ENCODE data around the gene CASKIN1. TPM values are rescaled to one million over a fixed set of nuclear protein-coding genes. Genes with fewer than 3 reads are reported as not detected.

CASKIN1 gene
- total and polyA plus RNA-seq, 10 of the 15 experiments (the other 5 are each of a cell fraction or from before 2014, with no cell fraction given): 0.03 to 0.33 (median 0.11) TPM; not detected in 5

- TF ChIP-seq SP1 (IDR thresholded peaks at IDR 0.05; ENCODE audit: low read depth, low read length) (no peak), SPI1 (IDR thresholded peaks at IDR 0.05; ENCODE audit: borderline replicate concordance, insufficient read depth, low read depth, low read length) (no peak), ZNF217 (IDR thresholded peaks at IDR 0.05) (no peak)
These were observed 30.5 kb downstream of the CASKIN1 start (continued) for GRCh38 chr16:2165861-2166260.

GRCh38 chr16:2163211-2163881 lies 33.1 kb downstream of the CASKIN1 start:
- no TSS peak for BruUV-seq (replicated peaks)
- FAIRE-seq (no peak), ATAC-seq (no peak), DNase-seq (ENCODE audit: low read depth, low spot score) (no peak)
- Histone ChIP-seq H3K4me2 (ENCODE audit: control insufficient read depth, insufficient read depth) (no peak overlapping the region), H3K36me3 (ENCODE audit: control insufficient read depth in 2 of 2, insufficient read depth in 2 of 2, low read length in 1 of 2) (peaks cover 6 to 21% of the 10 kb centered on the region in 2 experiments; a peak in 3 of 4 replicates), H4K20me1 (ENCODE audit: control insufficient read depth, insufficient read depth) (no peaks in the 10 kb centered on the region), H2AFZ (ENCODE audit: control insufficient read depth, low read depth, low read length) (no peak overlapping the region), H3K27ac (ENCODE audit: control insufficient read depth, insufficient read depth) (no peak overlapping the region), H3K9ac (ENCODE audit: control insufficient read depth, insufficient read depth, low read length) (no peak overlapping the region), H3K27me3 (replicated peaks in 1 of 2; ENCODE audit: control insufficient read depth in 2 of 2, insufficient read depth in 2 of 2, low read length in 1 of 2) (no peaks in the 10 kb centered on the region), H3K9me3 (replicated peaks; ENCODE audit: control insufficient read depth, insufficient read depth, low read length) (no peaks in the 10 kb centered on the region; the same call in 2 of the 3 replicates), H3K4me1 (ENCODE audit: control insufficient read depth, insufficient read depth, low read length) (peaks cover 12% of the 10 kb centered on the region), H3K4me3 (no peak overlapping the region), H3K79me2 (ENCODE audit: control insufficient read depth, insufficient read depth, low read length) (peaks cover 46% of the 10 kb centered on the region)
- SMC1A ChIA-PET (ENCODE audit: uncharacterized antibody, unreplicated experiment): no interaction called here
- no peak for TF ChIP-seq RFX5 (IDR thresholded peaks at IDR 0.05; ENCODE audit: low read depth, low read length)
- 98% methylated on average over 26 of the region's 26 CpGs for WGBS (ENCODE audit: insufficient coverage, insufficient replicate concordance, low lambda C conversion rate, missing lambda C conversion rate)
- in situ Hi-C loops (cut with MboI): no loop called here
- CTCF ChIA-PET: no interaction called here
- RAD21 ChIA-PET (ENCODE audit: unreplicated experiment): no interaction called here
- POLR2A ChIA-PET: no interaction called here
- intact Hi-C loops (cut with micrococcal nuclease; ENCODE audit: unreplicated experiment): no loop called here

GRCh38 chr16:2162676-2163118 lies 33.7 kb downstream of the CASKIN1 start:
- H3K36me3 ChIP-seq (ENCODE audit: control insufficient read depth in 2 of 2, insufficient read depth in 2 of 2, low read length in 1 of 2): peaks cover 6 to 18% of the 10 kb centered on the region in 2 experiments; a peak in 3 of 4 replicates
- intact Hi-C loops (cut with micrococcal nuclease; ENCODE audit: unreplicated experiment) (no loop called here), in situ Hi-C loops (cut with MboI) (no loop called here)
- no peak for TF ChIP-seq TARDBP (IDR thresholded peaks at IDR 0.05; ENCODE audit: borderline replicate concordance)
- no peak for TF ChIP-seq POLR2A (IDR thresholded peaks at IDR 0.05; ENCODE audit: low read depth, low read length)
- TF ChIP-seq MLLT1 (IDR thresholded peaks at IDR 0.05): no peak
- TF ChIP-seq BCL11A (IDR thresholded peaks at IDR 0.05; ENCODE audit: low read depth, low read length): no peak
- TF ChIP-seq JUNB (IDR thresholded peaks at IDR 0.05): no peak
- TF ChIP-seq CREM (IDR thresholded peaks at IDR 0.05; ENCODE audit: low read depth): no peak
- TF ChIP-seq SUZ12 (IDR thresholded peaks at IDR 0.05; ENCODE audit: unreplicated experiment): no peak
- TF ChIP-seq POLR2AphosphoS5 (IDR thresholded peaks at IDR 0.05; ENCODE audit: low read length): no peak
- TF ChIP-seq EZH2 (IDR thresholded peaks at IDR 0.05; ENCODE audit: borderline replicate concordance, control insufficient read depth, low read depth, low read length): no peak
- H2AFZ ChIP-seq (ENCODE audit: control insufficient read depth, low read depth, low read length): no peak overlapping the region
- H4K20me1 ChIP-seq (ENCODE audit: control insufficient read depth, insufficient read depth): no peaks in the 10 kb centered on the region
- RAD21 ChIA-PET (ENCODE audit: unreplicated experiment): no interaction called here
- no peak overlapping the region for H3K4me2 ChIP-seq (ENCODE audit: control insufficient read depth, insufficient read depth)
- 95% methylated on average over 13 of the region's 13 CpGs for WGBS (ENCODE audit: insufficient coverage, insufficient replicate concordance, low lambda C conversion rate, missing lambda C conversion rate)
- ATAC-seq: no peak
- no peak for FAIRE-seq
- H3K27ac ChIP-seq (ENCODE audit: control insufficient read depth, insufficient read depth): no peak overlapping the region
- POLR2A ChIA-PET: interaction anchor here (0.5 kb wide), 1 partner anchor 282 kb away, joined by 3 read pairs; no protein-coding TSS in a partner anchor
- no peak for DNase-seq (ENCODE audit: low read depth, low spot score)
- no peaks in the 10 kb centered on the region; the same call in 2 of the 3 replicates for H3K9me3 ChIP-seq (replicated peaks; ENCODE audit: control insufficient read depth, insufficient read depth, low read length)
- no peaks in the 10 kb centered on the region for H3K27me3 ChIP-seq (replicated peaks in 1 of 2; ENCODE audit: control insufficient read depth in 2 of 2, insufficient read depth in 2 of 2, low read length in 1 of 2)
- no peak overlapping the region for H3K4me3 ChIP-seq
- peaks cover 52% of the 10 kb centered on the region for H3K79me2 ChIP-seq (ENCODE audit: control insufficient read depth, insufficient read depth, low read length)
- H3K9ac ChIP-seq (ENCODE audit: control insufficient read depth, insufficient read depth, low read length): no peak overlapping the region
- CTCF ChIA-PET: no interaction called here
- SMC1A ChIA-PET (ENCODE audit: uncharacterized antibody, unreplicated experiment): no interaction called here
- no TSS peak for BruUV-seq (replicated peaks)
- H3K4me1 ChIP-seq (ENCODE audit: control insufficient read depth, insufficient read depth, low read length): peaks cover 17% of the 10 kb centered on the region
